Ureter (tissue), 1 donor: ENCODE measurements around the gene TBX20. TPM values are rescaled to one million over a fixed set of nuclear protein-coding genes. Genes with fewer than 3 reads are reported as not detected.
"Not testable (repeated sequence)": the region's sequence is repeated elsewhere in the genome, so short reads cannot be mapped to it uniquely, and the experiment has no call there.

Source experiments
- DNase-seq: peaks from one replicate; pipeline ENCODE4 v3.0.0-alpha.2; 2020; ENCODE audit warnings: low spot score
- total RNA-seq: library from RNA; stranded (reverse); gene quantifications from one replicate; pipeline ENCODE4 v1.2.4, GENCODE V29; 2023
- donor health status: DM: yes; HTN: yes; CAD: no.

The TBX20 gene
- total RNA-seq, 1 donor from 2014 or later = not detected

DNA sequence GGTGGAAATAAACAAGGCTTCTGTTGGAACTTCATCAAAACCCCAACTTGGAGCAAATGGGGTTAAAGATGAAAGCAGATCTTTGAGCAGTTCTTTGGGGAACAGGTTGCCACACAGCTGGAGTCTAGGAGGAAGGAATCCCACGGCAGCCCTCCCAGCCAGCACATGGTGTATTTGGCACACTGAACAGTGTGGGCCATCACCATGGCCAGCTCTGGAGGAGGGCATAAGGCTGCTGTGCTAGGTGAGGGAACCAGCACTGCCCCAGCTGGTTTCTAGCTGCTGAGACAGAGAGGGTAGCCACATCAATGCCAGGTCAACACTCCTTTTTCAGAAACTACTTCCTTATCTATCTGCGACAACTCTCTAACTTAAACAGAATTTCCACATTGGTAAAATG is 33.7 kb downstream of the TBX20 start:
- not testable (repeated sequence) for DNase-seq

DNA sequence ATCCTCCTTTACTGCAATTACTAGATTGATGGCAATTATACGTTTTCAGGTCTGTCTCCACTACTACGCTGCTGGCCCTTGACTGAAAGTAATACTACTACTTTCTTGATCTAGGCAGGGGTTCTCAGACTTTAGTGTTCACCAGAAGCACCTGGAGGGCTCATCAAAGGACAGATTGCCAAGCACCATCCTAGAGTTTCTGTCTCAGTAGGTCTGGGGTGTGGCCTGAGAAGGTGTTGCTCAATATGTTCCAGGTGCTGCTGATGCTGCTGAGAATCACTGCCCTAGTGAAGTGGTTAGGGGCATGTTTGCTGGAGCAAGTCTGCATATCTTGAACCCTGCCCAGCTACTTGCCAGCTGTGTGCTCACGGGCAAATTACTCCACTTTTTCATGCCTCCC is 37.9 kb downstream of the TBX20 start:
- DNase-seq = not testable (repeated sequence)

DNA sequence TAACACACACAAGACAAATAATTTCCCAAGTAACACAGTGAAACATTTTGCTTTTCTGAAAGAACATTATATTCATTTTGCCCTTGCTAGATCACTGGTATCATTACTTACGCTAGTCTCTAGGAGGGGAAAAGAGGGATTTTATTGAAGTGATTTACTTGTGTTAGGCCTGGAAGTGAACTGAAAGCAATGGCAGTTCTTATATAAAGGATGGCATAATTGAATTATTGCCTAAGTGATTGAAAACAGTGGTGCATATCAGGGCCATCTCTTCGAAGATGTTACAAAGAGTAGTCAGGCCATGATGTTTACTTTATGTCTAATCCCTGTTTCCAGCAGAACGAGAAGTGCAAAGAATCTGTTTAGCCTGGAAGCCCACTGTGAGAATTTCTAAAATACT is 38.8 kb downstream of the TBX20 start:
- DNase-seq = not testable (repeated sequence)

DNA sequence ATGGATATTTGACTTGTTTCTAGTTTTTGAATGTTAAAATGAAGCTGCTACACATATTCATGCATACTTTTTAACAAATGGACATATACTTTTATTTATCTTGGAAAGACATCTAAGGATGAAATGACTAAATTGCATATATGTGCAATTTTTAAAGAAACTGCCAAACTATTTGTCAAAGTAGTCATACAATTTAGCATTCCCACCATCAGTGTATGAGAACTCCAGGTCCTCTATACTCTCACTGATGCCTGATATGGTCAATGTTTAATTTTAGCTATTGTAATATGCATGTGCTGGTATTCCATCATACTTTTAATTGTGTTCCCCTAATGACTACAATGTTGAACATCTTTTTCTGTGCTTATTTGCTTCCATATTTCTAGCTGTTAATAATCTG is 47.0 kb downstream of the TBX20 start:
- DNase-seq = not testable (repeated sequence)

DNA sequence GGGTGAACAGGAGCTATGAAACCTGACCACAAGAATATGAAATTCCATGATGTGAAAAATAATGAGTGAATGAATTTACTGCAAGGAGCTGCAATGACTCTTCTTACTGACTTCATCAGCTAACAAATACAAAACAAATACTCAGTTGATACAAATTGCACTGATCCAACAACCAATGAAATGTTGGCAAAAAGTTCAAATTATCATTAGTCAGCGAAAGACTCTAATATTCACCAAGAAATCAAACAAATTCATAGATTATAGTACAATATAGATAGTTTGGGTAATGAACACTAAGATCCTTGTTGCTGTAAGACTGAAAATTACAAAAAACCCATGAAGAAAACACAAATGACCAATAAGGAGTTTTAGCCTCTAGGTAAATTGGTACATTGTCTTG is 49.0 kb downstream of the TBX20 start:
- DNase-seq = not testable (repeated sequence)

DNA sequence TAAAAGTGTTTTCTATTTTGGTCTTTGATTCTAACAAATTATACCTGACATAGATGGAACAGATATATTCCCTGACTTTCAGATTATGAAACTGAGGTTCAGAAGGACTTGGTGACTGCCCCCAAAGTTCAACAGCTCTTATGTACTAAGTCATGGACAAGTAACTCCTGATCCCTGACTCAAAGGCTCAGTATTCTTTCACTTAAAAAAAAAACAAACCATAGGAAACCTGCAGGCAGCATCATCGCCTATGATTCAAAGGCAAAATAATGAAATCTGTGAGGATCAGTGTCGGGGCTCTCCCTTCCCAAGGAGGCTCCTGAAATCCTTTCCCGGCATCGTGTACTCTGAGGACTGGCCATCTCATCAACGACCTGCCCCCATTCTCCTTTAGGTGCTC is 49.9 kb downstream of the TBX20 start:
- DNase-seq = not testable (repeated sequence)

DNA sequence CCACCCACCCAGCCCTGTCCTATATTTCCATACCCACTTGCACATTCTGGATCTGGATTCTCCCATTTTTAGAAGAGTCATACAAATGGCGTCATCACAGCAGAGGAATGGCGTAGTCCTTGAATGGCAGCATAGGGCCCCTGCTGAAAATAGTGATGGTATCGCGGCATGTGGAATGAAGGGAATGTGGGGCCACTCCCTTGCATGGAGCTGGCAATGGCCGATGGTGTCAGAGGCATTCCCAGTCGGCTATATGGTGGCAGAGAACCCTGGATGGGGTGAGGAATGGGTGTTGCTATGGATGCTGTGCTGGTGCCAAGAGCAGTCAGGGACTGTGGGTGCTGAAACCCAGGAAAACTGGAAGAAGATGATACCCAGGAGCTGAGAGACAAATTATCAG is 51.5 kb downstream of the TBX20 start:
- DNase-seq = not testable (repeated sequence)

DNA sequence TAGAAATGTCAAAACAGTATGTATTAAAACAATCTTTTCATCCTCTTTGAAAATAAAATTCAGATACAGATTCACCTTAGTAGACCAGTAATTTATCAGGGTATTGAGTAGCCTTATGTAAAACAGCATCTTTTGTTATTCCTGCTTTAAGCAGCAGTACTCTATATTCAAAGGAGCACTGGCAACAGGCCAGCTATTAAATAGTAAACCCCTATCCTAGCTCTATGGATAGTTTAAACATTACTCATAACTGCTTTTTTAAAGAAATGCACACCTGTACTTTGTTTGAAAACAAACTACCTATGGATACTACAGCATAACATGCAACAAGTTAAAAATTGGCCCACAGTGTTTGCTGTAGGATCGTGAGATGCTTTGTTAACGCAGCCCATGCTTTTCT is 53.7 kb downstream of the TBX20 start:
- not testable (repeated sequence) for DNase-seq

DNA sequence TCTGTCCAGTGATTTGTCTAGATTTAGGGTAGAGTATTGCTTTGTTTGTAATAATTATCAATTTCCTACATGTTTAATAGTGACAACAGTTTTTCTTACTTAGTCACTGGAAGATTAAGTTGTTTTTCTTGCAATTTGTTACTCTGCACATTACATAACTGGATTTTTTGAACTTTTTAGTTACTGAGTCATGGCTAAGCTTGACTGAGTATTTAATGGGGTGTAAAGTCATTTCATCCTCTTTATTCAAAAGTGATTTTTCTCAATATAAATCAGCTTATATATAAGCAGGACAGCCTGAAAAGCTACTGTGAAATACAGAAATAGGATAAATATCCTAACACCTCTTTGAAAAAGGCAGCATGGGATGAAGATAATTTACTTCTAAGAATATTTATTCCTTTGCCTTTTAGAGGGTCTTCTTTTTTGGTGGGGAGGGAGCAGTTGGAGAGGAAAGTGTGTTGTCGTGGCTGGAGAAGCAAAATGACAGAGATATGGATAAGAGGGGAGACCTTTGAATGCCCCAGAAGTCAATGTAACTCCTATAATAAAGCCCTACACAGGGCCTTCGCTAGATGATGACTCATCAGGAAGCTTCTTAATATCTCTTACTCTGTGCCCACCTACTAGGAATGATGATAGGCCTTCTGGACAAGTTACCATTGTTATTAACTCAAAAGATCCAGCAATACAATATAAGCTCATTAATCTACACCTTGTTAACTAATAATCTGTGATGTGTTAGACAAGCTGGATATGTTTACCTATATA is 55.3 kb downstream of the TBX20 start:
- not testable (repeated sequence) for DNase-seq

DNA sequence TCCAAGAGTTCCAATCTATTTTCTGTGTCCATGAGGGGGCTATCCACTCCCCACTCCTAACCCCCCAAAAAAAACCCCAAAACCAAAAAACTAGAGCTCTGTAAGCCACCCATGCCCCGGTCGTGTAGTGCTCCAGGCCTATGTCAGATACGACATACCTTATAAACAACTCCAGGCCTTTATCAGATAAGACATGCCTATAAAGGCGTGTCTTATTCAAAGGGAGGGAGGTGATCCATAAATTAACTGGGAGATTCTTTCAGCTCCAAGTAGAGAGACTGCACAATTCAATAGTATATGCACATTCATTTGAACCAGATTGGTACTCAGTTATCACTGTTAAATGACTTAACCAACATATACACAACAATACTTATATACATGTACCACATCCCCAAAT is 62.3 kb downstream of the TBX20 start:
- DNase-seq = not testable (repeated sequence)

DNA sequence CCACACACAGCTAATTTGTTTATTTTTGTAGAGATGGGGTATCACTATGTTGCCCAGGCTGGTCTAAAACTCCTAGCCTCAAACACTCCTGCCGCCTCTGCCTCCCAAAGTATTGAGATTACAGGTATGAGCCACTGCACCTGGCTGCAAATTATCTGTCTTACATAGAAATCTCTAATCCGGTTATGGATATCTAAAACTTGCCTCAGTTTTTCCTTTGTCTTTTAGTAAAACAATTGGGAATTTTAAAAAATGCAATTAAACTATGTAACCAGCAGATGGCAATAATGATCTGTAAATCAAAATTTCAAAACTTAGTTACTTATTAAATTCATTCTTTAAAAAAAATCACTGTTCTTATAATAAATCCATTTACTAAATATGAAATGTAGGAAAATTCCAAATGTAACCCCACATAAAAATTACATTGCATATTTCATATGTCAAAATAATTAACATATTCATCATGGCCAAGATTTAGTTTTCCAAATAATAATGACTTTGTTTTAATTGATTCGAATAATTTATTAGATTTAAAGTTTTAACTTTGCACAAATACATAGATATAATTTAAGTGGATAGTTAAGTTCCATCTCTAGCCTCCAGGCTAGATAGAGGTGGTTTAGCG is 63.6 kb downstream of the TBX20 start:
- not testable (repeated sequence) for DNase-seq

DNA sequence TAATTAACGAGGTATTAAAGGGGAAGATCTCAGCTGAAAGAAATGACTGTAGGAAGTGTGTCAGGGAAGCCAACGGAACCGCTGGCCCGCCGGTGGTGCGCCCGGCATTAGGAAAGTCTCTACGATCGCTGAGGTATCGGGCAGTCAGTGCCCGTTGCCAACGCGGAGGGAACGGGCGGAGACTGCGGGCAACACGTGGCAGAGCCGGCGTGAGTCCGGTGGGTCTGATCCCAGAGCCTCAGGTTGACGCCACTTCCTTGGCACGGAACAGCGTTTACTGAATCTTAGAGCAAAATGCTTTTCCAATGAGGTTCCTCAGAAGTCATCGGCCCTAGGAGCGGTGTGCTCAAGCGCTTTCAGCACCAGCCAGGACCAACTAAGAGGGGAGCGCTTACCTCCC is 67.1 kb downstream of the TBX20 start:
- not testable (repeated sequence) for DNase-seq

DNA sequence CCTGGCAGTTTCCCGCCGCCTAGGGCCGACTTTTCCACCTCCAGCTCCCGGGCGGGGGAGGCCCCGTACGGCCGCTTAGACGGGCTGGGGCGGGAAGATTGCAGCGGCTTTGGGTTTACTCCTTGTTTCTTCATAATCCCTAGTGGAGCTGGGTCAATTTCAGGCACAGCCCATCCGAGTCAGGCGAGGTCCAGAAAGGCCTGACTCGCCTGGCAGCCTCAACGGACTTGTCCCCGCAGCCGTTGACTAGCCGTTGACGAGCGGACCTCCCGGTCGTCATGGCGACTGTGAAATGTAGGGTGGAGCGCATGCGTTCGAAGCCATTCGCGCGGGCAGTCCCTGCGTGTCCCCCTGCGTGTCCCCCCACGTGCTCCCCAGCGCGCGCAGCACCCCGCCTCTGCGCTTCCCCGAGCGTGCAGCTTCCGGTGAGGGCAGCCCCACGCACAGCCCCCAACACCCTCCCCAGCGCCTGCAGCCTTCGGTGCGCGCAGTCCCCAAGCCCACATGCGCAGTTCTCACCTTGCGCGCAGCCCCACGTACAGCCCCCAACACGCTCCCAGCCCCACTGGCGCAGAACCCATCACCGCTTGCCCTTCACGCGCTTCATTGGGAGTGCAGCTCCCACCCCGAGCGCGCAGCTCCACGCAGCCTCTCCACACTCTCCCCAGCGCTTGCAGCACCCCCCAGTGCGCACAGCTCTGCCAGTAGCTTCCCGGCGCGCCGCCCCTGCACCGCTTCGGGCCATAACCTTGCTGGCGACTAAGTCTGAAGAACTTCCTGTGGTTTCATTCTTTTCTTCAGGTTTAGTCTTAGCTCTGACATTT is 67.8 kb downstream of the TBX20 start:
- no peak for DNase-seq

DNA sequence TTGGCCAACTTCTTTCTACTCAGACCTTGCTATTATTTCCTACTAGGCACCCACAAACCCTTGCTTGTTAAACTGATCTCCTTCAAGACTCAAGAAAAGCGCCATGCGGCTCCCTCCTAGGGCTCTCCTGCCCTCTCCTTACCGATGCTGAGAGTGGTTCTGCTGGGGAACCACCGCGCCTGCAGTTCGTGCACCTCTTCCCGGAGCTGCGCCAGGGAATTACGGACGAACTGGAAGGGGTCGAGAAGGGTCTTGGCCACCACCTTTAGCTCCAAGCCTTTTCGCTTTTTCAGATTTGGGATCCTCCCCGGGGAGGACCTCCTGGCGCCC is 68.4 kb downstream of the TBX20 start:
- not testable (repeated sequence) for DNase-seq

DNA sequence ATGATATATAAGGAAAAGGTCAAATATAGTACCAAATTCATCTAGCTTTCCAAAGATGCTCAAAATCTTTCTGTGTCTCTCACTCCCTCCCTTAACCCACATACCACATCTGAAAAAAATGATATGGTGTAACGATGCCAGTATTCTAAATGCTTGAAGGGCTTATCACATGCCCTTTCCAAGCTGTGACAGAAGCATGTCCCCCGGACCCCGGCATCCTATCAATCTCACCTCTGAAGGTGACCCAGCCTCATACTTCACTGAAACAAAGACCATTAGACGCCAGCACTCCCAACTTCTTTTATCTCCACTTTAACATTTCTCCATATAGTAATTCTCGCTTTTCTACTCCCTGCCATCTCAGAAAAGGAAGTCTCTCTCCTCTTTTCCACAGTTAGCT is 68.9 kb downstream of the TBX20 start:
- not testable (repeated sequence) for DNase-seq

DNA sequence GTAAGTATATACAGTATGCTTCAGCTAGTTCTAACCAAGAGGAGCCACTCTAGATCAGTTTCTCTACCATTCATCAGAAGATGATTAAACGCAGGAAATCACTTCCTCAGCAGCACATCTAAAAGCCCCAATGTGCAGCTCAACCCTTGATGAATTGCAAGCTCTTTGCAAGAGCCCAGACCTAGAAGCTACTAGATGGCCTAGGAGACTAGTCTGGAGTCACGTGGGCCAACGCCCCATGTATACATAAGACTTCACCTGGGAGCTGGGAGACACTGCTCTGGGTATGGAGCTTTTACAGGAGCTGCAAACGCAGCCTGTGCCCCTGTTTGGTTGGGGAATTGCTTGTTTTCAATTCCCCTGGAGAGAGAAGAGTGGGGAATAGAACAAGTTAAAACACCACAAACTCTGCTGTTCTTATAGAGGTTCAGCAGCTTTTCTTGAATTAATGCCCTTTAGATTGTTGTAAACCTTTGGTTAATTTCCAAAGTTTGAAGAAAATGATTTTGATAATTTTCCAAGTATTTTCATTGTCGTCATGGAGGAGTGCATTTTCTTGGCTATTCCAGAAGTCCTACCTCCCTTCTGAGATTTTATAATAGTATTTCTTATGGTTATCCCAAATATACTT is 69.9 kb downstream of the TBX20 start:
- DNase-seq = not testable (repeated sequence)

DNA sequence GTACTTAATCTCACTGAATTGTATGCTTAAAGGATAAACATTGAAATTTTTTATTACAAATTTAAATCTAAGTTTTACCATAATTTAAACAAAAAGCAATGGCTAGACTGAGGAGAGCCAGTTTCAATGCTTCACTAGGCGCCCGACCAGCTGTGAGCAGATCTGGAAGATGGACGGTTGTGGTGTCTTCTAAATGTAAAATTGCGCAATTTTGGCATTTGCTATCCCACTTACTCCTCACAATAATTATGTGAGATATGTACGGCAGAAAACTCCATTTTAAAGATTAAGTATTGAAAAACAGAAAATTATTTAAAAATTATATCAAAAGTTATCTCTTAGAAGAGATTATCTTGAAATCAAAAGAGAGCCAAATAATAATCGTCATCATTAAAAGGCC is 73.2 kb downstream of the TBX20 start:
- DNase-seq = not testable (repeated sequence)

DNA sequence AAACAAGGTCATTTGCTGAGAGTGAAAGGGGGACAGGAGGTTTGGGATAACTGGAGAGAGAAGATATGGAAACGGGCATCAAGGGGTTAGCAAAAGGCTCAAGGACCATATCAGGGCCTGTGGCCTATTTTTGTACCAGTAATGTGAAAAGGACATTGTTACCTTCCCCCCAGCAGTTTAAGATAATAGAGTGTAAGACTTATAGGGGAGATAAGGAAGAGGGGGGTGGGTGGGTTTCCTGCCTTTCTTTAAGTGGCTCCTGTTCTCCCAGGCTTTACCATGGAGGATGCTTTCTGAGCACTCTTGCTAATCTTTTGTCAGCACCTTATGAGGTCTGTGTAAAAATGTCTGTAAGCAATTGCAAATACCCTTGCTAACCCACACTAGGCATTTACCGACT is 80.7 kb downstream of the TBX20 start:
- not testable (repeated sequence) for DNase-seq

DNA sequence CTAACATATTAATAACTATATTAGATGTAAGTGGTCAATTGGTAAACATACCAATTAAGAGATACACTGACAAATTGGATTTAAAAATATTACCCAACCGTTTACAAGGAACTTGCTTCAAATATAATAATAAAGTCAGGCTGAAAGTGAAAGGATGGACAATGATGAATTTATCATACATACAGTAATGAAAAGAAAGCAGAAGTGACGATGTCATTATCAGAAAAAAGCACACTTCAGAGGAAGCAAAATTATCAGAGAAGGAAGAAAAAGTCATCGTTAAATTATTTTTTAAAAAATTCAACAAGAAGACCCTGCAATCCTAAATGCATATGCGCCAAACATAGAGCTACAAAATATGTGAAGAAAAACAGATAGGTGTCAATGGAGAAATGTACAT is 81.8 kb downstream of the TBX20 start:
- not testable (repeated sequence) for DNase-seq

DNA sequence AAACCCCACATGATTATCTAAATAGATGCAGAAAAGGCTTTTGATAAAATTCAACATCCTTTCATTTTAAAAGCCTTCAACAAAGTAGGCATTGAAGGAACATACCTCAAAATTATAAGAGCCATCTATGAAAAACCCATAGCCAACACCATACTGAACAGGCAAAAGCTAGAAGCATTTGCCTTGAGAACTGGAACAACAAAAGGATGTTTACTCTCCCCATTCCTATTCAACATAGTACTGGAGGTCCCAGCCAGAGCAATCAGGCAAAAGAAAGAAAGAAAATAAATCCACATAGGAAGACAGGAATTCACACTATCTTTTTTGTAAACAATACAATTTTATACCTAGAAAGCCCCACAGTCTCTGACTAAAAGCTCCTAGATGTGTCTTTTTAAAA is 86.2 kb downstream of the TBX20 start:
- not testable (repeated sequence) for DNase-seq

DNA sequence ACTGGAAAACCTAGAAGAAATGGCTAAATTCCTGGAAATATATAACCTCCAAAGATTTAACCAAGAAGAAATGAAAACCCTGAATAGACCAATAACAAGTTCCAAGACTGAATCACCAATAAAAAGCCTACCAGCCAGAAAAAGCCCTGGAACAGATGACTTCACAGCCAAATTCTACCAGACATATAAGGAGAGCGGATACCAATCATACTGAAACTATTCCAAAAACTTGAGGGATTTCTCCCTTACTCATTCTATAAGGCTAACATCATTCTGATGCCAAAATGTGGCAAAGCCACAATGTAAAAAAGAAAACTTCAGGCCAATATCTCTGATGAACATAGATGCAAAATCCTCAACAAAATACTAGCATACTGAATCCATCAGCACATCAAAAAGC is 86.7 kb downstream of the TBX20 start:
- not testable (repeated sequence) for DNase-seq
